ENCODE data around the gene NTN5.

NTN5 gene

DNA sequence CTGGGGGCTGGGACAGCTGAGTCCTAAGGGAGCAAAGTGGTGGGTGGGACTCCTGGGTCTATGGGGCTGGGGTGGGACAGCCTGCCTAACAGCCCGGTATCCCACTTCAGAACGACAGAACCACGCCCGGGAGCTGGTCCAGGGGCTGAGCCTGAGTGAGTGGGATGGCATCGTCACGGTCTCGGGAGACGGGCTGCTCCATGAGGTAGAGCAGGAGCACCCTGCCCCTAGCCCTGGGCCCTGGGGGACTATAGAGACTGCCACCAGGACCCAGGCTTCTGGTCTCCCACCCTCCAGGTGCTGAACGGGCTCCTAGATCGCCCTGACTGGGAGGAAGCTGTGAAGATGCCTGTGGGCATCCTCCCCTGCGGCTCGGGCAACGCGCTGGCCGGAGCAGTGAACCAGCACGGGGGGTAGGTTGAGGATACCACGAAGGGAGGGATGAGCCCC, 44.9 kb downstream of the NTN5 start:
- no peak for DNase-seq

DNA sequence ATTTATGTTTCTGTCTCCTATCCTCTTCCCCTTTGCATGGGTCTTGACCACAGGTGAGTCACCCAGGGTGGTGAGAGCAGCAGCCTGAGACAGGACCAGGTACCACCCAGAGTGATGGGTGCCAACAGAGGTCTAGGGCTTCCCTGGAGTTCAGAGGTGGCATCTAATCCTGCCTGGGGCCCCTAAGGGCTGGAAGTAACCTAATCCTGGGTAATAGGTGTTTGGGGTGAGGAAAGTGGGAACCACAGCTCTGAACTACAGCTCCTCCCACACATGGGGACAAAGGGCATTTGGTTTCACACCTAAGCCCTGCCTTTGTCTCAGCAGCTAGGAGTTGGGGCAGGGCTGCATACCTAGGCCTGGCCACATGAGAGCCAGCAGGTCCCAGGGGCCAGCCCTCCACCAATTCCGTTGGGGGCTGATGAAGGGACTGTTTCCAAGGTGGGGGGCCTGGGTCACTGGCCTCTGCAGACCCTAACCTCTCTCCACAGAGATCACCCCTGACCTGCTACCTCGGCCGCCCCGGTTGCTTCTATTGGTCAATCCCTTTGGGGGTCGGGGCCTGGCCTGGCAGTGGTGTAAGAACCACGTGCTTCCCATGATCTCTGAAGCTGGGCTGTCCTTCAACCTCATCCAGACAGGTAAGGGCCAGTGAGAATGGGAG, 45.5 kb downstream of the NTN5 start:
- DNase-seq: no peak

- DNase-seq: no peak
Measured at GRCh38 chr19:48625891-48626327, 46.9 kb downstream of the NTN5 start.

DNA sequence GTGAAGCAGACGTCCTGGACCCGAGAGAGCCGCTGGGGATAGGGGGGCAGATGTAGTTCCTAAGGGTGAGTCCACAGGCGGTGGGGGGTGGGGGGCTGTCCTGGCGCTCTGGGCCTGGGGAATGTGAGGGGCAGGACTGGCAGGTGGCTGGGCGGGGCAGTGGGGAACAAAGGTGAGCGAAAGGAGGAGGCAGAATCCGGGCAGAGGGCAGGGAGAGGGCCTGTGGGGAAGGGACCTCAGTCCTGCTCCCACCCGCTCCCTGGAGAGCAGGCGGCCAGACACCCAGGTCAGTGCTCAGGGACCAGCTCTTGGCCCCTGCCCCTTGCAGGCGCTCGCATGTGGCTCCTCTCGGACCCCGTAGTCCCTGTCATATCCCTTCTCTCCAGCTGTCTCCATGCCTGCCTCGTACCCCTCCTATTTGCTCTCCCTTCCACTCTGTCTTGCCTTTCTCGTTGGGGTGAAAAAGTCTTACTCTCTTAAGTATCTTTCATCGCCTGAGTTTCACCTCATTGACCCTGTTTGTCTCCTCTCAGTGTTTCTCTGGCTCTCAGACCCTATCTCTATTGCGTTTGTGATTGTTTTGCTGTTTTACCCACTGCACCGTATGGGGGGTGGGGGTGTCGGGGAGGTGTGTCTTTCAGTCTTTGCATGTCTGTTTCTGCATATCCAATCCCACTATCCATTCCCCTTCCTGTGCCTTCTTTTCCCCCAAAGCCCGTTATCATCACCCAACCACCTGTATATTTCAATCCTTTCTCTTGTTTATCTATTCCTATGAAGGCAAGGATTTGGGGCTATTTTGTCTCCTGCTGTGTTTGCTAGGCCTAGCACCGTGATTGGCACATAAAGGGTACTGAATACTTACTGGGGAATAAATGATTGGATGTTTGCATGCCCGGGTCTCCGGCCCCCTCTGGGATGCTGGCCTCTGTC, 47.8 kb downstream of the NTN5 start:
- DNase-seq: no peak

DNA sequence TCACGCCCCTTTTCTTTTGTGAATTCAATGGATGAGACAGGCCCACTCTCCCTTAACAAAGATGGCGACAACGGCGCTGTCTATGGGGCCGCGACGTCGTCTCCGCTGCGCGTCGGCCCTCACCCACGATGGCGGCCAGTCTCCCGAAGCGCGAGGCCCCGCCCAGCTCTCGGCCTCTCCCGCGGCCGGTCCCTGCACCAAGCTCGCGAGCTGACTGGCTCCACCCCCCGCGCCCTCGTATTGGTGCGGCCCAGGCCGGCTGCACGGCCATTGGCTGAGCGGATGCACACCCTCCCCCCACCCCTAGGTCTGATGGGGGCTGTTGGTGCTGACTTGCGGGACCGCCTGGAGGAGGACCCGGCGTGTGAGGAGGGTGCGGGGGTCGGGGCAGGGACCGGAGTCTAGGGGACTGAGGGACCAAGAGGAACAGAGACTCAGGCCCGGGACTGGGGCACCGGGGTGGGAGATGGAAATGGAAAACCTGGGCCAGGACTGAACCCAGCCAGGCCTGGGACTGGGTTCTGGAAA, 48.7 kb downstream of the NTN5 start:
- peak; percentile 79 for DNase-seq

GRCh38 chr19:48623556-48624066, 49.2 kb downstream of the NTN5 start:
- DNase-seq: no peak

GRCh38 chr19:48619692-48620585, 52.9 kb downstream of the NTN5 start:
- no peak for DNase-seq

DNA sequence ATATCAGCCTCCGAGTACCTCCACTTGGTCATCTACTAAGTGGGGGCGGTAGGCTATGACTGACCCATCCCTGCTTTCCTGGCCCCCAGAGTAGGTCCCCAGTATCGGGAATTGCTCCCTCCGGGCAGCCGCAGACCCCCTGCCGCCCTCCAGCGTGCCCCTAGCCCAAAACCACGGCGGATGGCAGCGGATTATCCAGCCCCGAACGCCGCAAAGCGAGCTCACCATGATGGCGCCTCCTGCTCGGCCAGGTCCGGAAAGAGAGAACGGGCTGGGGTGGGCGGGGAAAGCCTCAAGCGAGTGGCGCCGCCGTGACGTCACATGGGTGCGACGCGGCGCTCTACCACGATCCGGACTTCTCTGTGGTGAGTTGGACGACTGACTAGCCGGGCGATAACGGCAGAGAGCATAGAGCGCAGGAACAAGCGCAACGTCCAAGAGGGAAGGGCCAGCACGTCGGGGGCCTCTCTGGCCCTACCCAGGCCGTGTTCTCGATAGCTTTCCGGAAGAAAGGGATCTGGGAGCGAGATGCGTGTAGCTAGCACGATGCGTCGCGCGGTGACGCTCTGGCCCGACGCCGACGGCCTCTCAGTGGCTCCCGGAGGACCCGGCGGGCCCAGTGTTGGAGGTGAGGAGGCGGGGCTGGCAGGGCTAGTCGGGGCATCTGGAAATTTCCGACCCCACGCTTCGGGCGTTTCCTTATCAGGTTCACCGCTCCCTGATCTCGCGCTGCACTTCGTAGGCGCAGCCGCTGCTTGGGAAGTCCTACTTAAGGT, 53.7 kb downstream of the NTN5 start, which contains the start of the genes RPL18 and SPHK2:
Gene RPL18, minus strand, starts transcription at position 263 of the 776 bp plus-strand sequence. Its CDS starts 35 bp downstream, at position 228.
Gene SPHK2, plus strand, starts transcription at position 591 of the 776 bp plus-strand sequence. CDS start 1,009 bp downstream, outside the sequence.
- DNase-seq: peak; percentile 96

- no peak for DNase-seq
Measured at GRCh38 chr19:48618278-48618915, 54.4 kb downstream of the NTN5 start.

GRCh38 chr19:48617146-48617937, 55.5 kb downstream of the NTN5 start:
- no peak for DNase-seq

- no peak for DNase-seq
Measured at GRCh38 chr19:48616491-48617056, 56.2 kb downstream of the NTN5 start.

DNA sequence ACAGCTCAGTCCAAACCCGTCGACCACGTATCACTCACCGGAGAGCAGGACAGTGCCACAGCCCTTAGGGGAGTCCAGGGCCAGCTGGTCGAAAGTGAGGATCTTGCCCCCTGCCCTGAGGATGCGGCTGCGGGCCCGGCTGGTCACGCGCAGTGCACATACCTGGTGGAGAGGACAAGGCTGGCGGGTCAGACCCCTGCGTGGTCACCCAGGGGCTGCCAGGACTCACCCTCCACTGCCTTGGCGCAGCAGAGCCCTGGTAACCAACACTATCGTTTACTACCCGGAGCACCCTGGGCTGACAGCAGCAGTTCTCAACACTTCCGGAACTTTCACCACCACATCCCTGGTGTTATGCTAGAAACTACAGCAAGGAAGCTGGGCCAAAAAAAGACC, 56.8 kb downstream of the NTN5 start:
- no peak for DNase-seq

GRCh38 chr19:48615231-48616040, 57.4 kb downstream of the NTN5 start:
- DNase-seq: no peak

DNA sequence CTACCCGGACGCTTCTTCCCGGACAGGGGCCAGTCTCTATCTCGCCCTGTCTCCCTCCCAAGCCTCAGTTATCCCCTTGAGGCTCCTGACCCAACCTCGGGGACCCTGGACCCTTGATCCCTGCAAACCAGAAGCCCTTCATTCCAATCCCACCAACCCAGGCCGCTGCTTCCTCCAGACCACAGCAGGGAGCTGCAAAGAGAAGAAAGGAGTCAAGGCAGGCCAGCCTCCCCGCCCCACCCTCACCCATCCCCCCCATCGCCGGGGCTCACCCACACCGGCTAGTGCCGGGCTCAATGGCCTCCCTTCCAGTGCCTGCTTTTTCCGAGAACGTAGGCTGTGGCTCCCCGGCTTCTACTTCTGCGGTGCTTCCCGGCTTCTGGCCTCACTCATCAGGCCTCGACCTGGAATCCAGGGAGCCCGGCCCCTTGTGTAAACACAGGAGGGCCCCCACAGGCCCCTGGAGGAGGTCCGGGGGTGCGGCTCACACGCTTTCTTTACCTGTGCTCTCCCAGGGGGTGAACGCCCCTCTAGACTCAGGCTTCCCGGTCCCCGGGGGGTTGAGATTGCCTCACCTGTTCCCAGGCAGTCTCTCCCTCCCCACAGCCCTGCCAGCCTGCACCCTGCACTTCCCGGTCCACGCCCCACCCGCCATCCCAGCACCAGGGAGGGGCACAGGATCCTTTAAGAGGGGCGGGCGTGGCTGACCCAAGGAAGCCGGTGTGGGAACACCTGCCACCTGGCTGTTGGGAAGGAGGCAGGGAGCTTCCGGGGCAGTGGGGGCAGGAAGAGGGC, 58.2 kb downstream of the NTN5 start, which contains the start of gene FAM83E:
Gene FAM83E, minus strand, starts transcription at position 641 of the 795 bp plus-strand sequence. CDS start 1,704 bp downstream, outside the sequence.
- DNase-seq: no peak

GRCh38 chr19:48613852-48614435, 58.9 kb downstream of the NTN5 start:
- no peak for DNase-seq

GRCh38 chr19:48613024-48613851, 59.6 kb downstream of the NTN5 start:
- no peak for DNase-seq

Data from RPMI8226 (cell line).